ENCODE results near the gene ITPA.

ITPA gene

GRCh38 chr20:3223994-3224680 lies 14.8 kb downstream of the ITPA start:
- H3K4me2 ChIP-seq (ENCODE audit: low read depth, low read length, poor library complexity, severe bottlenecking) = no peak overlapping the region
- peaks cover 6% of the 10 kb centered on the region; the same call in 1 of the 2 replicates for H3K36me3 ChIP-seq (ENCODE audit: insufficient read depth, low read length)
- no peaks in the 10 kb centered on the region for H3K79me2 ChIP-seq (ENCODE audit: insufficient read depth, low read length)
- no peaks in the 10 kb centered on the region for H3K9me2 ChIP-seq (replicated peaks; ENCODE audit: low read depth, low read length)
- H3F3A ChIP-seq (ENCODE audit: low read depth) = no peaks in the 10 kb centered on the region
- no peak overlapping the region for H2AFZ ChIP-seq (ENCODE audit: low read length)
- no peak overlapping the region for H3K9ac ChIP-seq (ENCODE audit: low read depth, low read length, poor library complexity, severe bottlenecking)
- H3K9me3 ChIP-seq (ENCODE audit: insufficient read depth, low read depth, low read length) = no peaks in the 10 kb centered on the region
- H3K4me3 ChIP-seq (ENCODE audit: low read length, poor library complexity, severe bottlenecking) = no peak overlapping the region
- H4K20me1 ChIP-seq (ENCODE audit: insufficient read depth, low read length, poor library complexity, severe bottlenecking) = no peaks in the 10 kb centered on the region
- H3K27me3 ChIP-seq (ENCODE audit: insufficient read depth, low read length, poor library complexity, severe bottlenecking) = no peaks in the 10 kb centered on the region
- TF ChIP-seq CTCF (conservative IDR thresholded peaks at IDR 0.05; ENCODE audit: low read length) (no peak), EZH2phosphoT487 (IDR thresholded peaks at IDR 0.05; ENCODE audit: borderline replicate concordance) (no peak)
- peaks cover 17% of the 10 kb centered on the region for H3K4me1 ChIP-seq (ENCODE audit: insufficient read depth, low read length, poor library complexity, severe bottlenecking)

GRCh38 chr20:3224681-3225421 lies 15.6 kb downstream of the ITPA start:
- Histone ChIP-seq H3K4me2 (ENCODE audit: low read depth, low read length, poor library complexity, severe bottlenecking) (no peak overlapping the region), H3K9me2 (replicated peaks; ENCODE audit: low read depth, low read length) (no peaks in the 10 kb centered on the region), H3K79me2 (ENCODE audit: insufficient read depth, low read length) (no peaks in the 10 kb centered on the region), H3K27me3 (ENCODE audit: insufficient read depth, low read length, poor library complexity, severe bottlenecking) (no peaks in the 10 kb centered on the region), H3K4me3 (ENCODE audit: low read length, poor library complexity, severe bottlenecking) (no peak overlapping the region), H2AFZ (ENCODE audit: low read length) (no peak overlapping the region), H3K4me1 (ENCODE audit: insufficient read depth, low read length, poor library complexity, severe bottlenecking) (peaks cover 17% of the 10 kb centered on the region), H3K9ac (ENCODE audit: low read depth, low read length, poor library complexity, severe bottlenecking) (no peak overlapping the region), H4K20me1 (ENCODE audit: insufficient read depth, low read length, poor library complexity, severe bottlenecking) (no peaks in the 10 kb centered on the region), H3K36me3 (ENCODE audit: insufficient read depth, low read length) (peaks cover 6% of the 10 kb centered on the region; the same call in 1 of the 2 replicates), H3K9me3 (ENCODE audit: insufficient read depth, low read depth, low read length) (no peaks in the 10 kb centered on the region), H3F3A (ENCODE audit: low read depth) (no peaks in the 10 kb centered on the region)
- TF ChIP-seq CTCF (conservative IDR thresholded peaks at IDR 0.05; ENCODE audit: low read length) (no peak), EZH2phosphoT487 (IDR thresholded peaks at IDR 0.05; ENCODE audit: borderline replicate concordance) (no peak)

GRCh38 chr20:3226093-3226492 lies 16.8 kb downstream of the ITPA start:
- Histone ChIP-seq H3K4me1 (ENCODE audit: insufficient read depth, low read length, poor library complexity, severe bottlenecking) (peaks cover 17% of the 10 kb centered on the region), H3K9me3 (ENCODE audit: insufficient read depth, low read depth, low read length) (no peaks in the 10 kb centered on the region), H3K9ac (ENCODE audit: low read depth, low read length, poor library complexity, severe bottlenecking) (no peak overlapping the region), H3K9me2 (replicated peaks; ENCODE audit: low read depth, low read length) (no peaks in the 10 kb centered on the region), H3K27me3 (ENCODE audit: insufficient read depth, low read length, poor library complexity, severe bottlenecking) (no peaks in the 10 kb centered on the region), H3K4me3 (ENCODE audit: low read length, poor library complexity, severe bottlenecking) (no peak overlapping the region), H3K36me3 (ENCODE audit: insufficient read depth, low read length) (peaks cover 6% of the 10 kb centered on the region; the same call in 1 of the 2 replicates), H2AFZ (ENCODE audit: low read length) (no peak overlapping the region), H4K20me1 (ENCODE audit: insufficient read depth, low read length, poor library complexity, severe bottlenecking) (no peaks in the 10 kb centered on the region), H3K79me2 (ENCODE audit: insufficient read depth, low read length) (no peaks in the 10 kb centered on the region), H3F3A (ENCODE audit: low read depth) (no peaks in the 10 kb centered on the region), H3K4me2 (ENCODE audit: low read depth, low read length, poor library complexity, severe bottlenecking) (no peak overlapping the region)
- no peak for TF ChIP-seq CTCF (conservative IDR thresholded peaks at IDR 0.05; ENCODE audit: low read length)
- TF ChIP-seq EZH2phosphoT487 (IDR thresholded peaks at IDR 0.05; ENCODE audit: borderline replicate concordance) = no peak

Data from Loucy (cell line).